ENCODE results near the gene EPHA8. TPM values are rescaled to one million over a fixed set of nuclear protein-coding genes. Genes with fewer than 3 reads are reported as not detected.
A peak's percentile ranks its signal among the peaks of the same experiment; 100 is the strongest.

The EPHA8 gene
- total and polyA plus RNA-seq, 9 of the 15 experiments (the other 6 are each of a cell fraction or from before 2014, with no cell fraction given), result not detected

DNA sequence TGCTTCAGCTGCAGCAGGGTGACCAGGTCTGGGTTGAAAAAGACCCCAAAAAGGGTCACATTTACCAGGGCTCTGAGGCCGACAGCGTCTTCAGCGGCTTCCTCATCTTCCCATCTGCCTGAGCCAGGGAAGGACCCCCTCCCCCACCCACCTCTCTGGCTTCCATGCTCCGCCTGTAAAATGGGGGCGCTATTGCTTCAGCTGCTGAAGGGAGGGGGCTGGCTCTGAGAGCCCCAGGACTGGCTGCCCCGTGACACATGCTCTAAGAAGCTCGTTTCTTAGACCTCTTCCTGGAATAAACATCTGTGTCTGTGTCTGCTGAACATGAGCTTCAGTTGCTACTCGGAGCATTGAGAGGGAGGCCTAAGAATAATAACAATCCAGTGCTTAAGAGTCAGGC lies 76.0 kb downstream of the EPHA8 start (continued):
- TF ChIP-seq MAZ (CRISPR knock-in tag; conservative IDR thresholded peaks at IDR 0.05 in 1 of 2, IDR thresholded peaks at IDR 0.05 in 1 of 2) (peak in 1 of 2 experiments; percentile 91; a peak in 2 of 4 replicates), ZNF644 (tag; IDR thresholded peaks at IDR 0.05; ENCODE audit: low read depth) (no peak), CCAR2 (IDR thresholded peaks at IDR 0.05; ENCODE audit: low read depth, low read length) (no peak), ETV1 (tag; conservative IDR thresholded peaks at IDR 0.05; ENCODE audit: low read depth) (no peak), HDAC8 (tag; IDR thresholded peaks at IDR 0.05) (no peak), KAT8 (IDR thresholded peaks at IDR 0.05; ENCODE audit: low read depth) (no peak), YY1 (IDR thresholded peaks at IDR 0.05; ENCODE audit: borderline replicate concordance in 1 of 3, control insufficient read depth in 1 of 3, extremely low read depth in 1 of 3, insufficient read depth in 3 of 3, insufficient read length in 1 of 3, insufficient replicate concordance in 2 of 3, low read depth in 1 of 3, low read length in 2 of 3) (peak in 2 of 3 experiments; percentile 17 to 55), NFATC3 (IDR thresholded peaks at IDR 0.05) (no peak), ZEB2 (IDR thresholded peaks at IDR 0.05) (no peak), ZBTB7A (IDR thresholded peaks at IDR 0.05; ENCODE audit: borderline replicate concordance, control insufficient read depth, low read depth, low read length) (peak; percentile 79; the same call in 1 of the 2 replicates), CTBP1 (IDR thresholded peaks at IDR 0.05; ENCODE audit: borderline replicate concordance) (0 out of 2 replicates have a peak, but pooled peaks have one; percentile 20), SNRNP70 (optimal IDR thresholded peaks at IDR 0.05; ENCODE audit: low read depth, low read length) (no peak), SIX5 (IDR thresholded peaks at IDR 0.05; ENCODE audit: borderline replicate concordance in 1 of 2, insufficient read depth in 1 of 2, low read depth in 1 of 2, low read length in 2 of 2) (no peak)
- TF ChIP-seq, protein P1, sequence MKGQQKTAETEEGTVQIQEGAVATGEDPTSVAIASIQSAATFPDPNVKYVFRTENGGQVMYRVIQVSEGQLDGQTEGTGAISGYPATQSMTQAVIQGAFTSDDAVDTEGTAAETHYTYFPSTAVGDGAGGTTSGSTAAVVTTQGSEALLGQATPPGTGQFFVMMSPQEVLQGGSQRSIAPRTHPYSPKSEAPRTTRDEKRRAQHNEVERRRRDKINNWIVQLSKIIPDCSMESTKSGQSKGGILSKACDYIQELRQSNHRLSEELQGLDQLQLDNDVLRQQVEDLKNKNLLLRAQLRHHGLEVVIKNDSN (CRISPR knock-in tag; IDR thresholded peaks at IDR 0.05), result peak; percentile 41
- TF ChIP-seq, protein P2, sequence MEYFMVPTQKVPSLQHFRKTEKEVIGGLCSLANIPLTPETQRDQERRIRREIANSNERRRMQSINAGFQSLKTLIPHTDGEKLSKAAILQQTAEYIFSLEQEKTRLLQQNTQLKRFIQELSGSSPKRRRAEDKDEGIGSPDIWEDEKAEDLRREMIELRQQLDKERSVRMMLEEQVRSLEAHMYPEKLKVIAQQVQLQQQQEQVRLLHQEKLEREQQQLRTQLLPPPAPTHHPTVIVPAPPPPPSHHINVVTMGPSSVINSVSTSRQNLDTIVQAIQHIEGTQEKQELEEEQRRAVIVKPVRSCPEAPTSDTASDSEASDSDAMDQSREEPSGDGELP (CRISPR knock-in tag; IDR thresholded peaks at IDR 0.05; ENCODE audit: borderline replicate concordance), result peak; percentile 67
- TF ChIP-seq, protein P3, sequence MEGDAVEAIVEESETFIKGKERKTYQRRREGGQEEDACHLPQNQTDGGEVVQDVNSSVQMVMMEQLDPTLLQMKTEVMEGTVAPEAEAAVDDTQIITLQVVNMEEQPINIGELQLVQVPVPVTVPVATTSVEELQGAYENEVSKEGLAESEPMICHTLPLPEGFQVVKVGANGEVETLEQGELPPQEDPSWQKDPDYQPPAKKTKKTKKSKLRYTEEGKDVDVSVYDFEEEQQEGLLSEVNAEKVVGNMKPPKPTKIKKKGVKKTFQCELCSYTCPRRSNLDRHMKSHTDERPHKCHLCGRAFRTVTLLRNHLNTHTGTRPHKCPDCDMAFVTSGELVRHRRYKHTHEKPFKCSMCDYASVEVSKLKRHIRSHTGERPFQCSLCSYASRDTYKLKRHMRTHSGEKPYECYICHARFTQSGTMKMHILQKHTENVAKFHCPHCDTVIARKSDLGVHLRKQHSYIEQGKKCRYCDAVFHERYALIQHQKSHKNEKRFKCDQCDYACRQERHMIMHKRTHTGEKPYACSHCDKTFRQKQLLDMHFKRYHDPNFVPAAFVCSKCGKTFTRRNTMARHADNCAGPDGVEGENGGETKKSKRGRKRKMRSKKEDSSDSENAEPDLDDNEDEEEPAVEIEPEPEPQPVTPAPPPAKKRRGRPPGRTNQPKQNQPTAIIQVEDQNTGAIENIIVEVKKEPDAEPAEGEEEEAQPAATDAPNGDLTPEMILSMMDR (IDR thresholded peaks at IDR 0.05 in 2 of 3, conservative IDR thresholded peaks at IDR 0.05 in 1 of 3; ENCODE audit: insufficient read depth in 2 of 3, low read depth in 1 of 3, low read length in 3 of 3), result peak; percentile 38 to 48 (median 44)
- TF ChIP-seq, protein P4, sequence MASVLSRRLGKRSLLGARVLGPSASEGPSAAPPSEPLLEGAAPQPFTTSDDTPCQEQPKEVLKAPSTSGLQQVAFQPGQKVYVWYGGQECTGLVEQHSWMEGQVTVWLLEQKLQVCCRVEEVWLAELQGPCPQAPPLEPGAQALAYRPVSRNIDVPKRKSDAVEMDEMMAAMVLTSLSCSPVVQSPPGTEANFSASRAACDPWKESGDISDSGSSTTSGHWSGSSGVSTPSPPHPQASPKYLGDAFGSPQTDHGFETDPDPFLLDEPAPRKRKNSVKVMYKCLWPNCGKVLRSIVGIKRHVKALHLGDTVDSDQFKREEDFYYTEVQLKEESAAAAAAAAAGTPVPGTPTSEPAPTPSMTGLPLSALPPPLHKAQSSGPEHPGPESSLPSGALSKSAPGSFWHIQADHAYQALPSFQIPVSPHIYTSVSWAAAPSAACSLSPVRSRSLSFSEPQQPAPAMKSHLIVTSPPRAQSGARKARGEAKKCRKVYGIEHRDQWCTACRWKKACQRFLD (CRISPR knock-in tag; IDR thresholded peaks at IDR 0.05), result no peak

Measured in K562 (cell line).